GM10847 (cell line): Measurements from ENCODE around the gene SEMA7A.

Experiments
- POLR2A ChIP-seq: IDR thresholded peaks from 2 replicates; pipeline ENCODE4 v1.6.1; 2011; ENCODE audit not compliant: insufficient read length; ENCODE audit errors: extremely low read depth

Gene SEMA7A

GRCh38 chr15:74400313-74400860 is 33.4 kb downstream of the SEMA7A start:
- TF ChIP-seq POLR2A: no peak

DNA sequence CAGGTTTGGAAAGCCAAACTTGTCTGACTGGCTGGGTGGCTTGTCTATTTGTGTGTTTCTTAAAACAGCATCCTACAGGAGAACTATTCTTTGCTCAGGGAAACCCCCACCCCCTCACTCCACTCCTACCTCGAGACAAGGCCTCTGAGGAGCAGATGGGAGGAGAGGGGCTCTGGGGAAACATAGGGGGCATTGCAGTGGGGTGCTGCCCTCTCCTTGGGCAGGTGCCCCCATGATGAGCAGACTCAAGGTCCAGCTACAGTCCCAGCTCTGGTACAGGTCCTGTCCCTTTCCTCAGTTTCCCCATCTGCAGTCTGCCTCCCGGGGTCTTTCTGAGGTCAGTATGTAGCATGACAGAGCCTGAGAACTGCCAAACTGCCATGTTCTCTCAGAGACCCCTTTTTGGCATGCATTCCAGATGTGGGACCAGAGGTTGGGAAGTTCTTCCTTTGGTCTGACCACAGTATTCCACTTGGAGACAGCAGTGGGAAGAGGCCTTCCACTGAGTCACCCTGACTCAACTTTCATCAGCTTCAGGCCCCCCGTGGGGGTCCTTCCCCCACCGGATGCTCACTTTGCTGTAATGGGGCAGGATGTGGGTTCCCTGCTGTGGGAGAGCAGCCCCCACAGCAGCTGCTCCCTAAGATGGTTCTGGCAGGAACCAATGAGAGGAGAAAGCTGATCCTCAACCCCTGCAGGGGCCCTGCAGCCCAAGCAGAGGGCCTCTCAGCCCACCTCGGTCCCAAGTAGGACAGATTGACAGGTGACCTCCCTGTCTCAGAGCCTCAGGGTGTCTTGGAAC is 34.0 kb downstream of the SEMA7A start:
- TF ChIP-seq POLR2A: peak; percentile 19

- no peak for TF ChIP-seq POLR2A
Observed at GRCh38 chr15:74399100-74399499, 34.7 kb downstream of the SEMA7A start.

- TF ChIP-seq POLR2A: no peak
Observed at GRCh38 chr15:74398183-74398582, 35.6 kb downstream of the SEMA7A start.

GRCh38 chr15:74397239-74398068 is 36.3 kb downstream of the SEMA7A start:
- peak; percentile 30 for TF ChIP-seq POLR2A

GRCh38 chr15:74396445-74397238 is 37.1 kb downstream of the SEMA7A start:
- TF ChIP-seq POLR2A: peak; percentile 48

DNA sequence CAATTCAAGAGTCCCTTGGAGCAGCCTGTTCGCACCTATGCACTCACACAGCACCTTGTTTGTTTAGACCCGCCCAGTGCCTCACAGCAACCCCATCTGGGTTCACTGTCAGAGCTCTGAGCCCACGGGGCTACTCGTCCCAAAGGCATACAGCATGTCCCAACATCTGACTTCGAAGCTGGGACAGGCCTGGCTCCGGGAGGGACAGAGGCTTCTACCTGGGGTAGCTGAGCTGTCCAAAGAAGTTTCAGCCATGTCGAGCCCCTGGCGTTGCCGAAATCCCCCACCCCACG is 37.7 kb downstream of the SEMA7A start:
- TF ChIP-seq POLR2A: no peak

- TF ChIP-seq POLR2A: no peak
Observed at GRCh38 chr15:74395319-74396145, 38.2 kb downstream of the SEMA7A start.

GRCh38 chr15:74394090-74394846 is 39.5 kb downstream of the SEMA7A start:
- TF ChIP-seq POLR2A: no peak

GRCh38 chr15:74393423-74393822 is 40.3 kb downstream of the SEMA7A start:
- no peak for TF ChIP-seq POLR2A

DNA sequence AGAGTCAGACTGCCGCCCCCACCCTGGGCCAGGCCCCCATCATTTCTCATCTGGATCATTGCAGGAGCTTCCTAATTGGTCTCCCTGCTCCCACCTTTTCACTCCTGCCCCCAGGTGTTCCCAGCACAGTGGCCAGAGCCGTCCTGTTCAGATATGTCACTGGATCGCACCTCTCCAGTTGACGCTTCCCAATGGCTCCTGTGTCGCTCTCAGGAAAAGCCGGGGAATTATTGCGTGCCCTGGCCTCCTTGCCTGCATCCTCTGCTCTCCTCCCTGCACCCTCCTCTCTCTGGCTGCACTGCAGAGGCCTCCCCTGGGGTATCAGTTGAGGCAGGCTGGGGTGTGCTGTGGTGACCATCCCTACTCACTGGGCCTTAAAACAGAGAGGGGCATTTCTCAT is 40.9 kb downstream of the SEMA7A start:
- no peak for TF ChIP-seq POLR2A

GRCh38 chr15:74392451-74392830 is 41.3 kb downstream of the SEMA7A start:
- no peak for TF ChIP-seq POLR2A

DNA sequence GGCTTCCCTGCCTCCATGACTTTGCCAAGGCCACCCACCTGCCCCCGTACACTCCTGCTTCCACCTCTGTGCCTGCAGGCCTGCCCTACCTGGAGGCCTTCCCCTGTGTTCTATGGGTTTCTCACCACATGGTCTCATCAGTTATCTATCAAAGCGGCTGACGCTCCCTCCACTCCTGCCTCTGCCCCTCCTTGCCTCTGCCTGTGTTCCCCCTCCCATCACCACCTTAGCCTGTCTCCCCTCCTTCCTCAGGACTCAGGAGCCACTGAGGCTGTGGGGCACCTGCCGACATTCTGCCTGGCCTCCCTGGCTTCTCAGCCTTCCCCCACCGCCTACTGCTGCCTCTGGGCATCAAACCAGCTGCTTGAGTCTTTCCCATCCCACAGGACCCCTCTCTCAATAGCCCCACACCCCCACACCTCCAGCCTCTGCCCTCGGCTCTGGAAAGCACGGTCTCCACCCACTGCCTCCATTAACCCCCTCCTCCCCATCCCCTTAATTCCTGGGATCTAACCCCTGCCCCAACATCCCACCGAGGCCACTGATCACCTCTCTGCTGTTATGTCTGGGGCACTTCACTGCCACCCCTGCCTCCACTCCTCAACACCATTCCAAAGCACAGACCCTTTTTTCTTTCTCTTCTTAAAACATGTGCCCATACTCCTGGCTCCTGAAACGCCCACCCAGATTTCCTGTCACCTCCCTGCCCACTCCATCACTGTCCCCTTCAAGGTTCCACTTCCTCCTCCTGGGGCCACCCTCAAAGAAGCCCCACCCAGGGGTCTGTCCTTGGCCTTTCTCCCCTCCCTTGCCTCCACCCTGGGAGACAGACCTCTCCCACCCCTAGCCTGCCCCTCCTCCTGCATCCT is 41.9 kb downstream of the SEMA7A start:
- TF ChIP-seq POLR2A: no peak
